Gastrocnemius medialis (tissue), 4 donors: Measurements from ENCODE around the gene DOP1B. TPM values are rescaled to one million over a fixed set of nuclear protein-coding genes. Genes with fewer than 3 reads are reported as not detected.

Experiments
- ATAC-seq, 2 donors: fragments of 150-250 bp; one replicate each; pipeline ENCODE4 v1.9.1; 2016
- DNase-seq, 2 donors: peaks; one replicate each; pipeline ENCODE4 v3.0.0-alpha.2; 2019
- H3K27ac ChIP-seq, 4 donors: fragments of 200-600 bp; sonication (generic); 1 replicate in 1 of 4; 2 replicates in 3 of 4; pipeline ENCODE4 v1.5.1; 2016 to 2018; ENCODE audit warnings: mild to moderate bottlenecking in 2 of 4, moderate library complexity in 1 of 4
- H3K27me3 ChIP-seq, 3 donors: fragments of 200-600 bp; sonication (generic) in 2 of 3; 1 replicate in 1 of 3; 2 replicates in 2 of 3; pipeline versions ENCODE4 v1.5.1 to v1.6.0; 2016 to 2019; ENCODE audit warnings: mild to moderate bottlenecking in 1 of 3, moderate library complexity in 1 of 3
- H3K36me3 ChIP-seq, 2 donors: fragments of 200-600 bp; sonication (generic) in 1 of 2; one replicate each; pipeline ENCODE4 v1.5.1; 2017 to 2018
- H3K4me1 ChIP-seq, 2 donors: fragments of 200-600 bp; sonication (generic) in 1 of 2; one replicate each; pipeline ENCODE4 v1.5.1; 2016 to 2017; ENCODE audit warnings: mild to moderate bottlenecking in 2 of 2
- H3K4me3 ChIP-seq, 4 donors: fragments of 200-600 bp; sonication (generic) in 3 of 4; 1 replicate in 1 of 4; 2 replicates in 3 of 4; pipeline ENCODE4 v1.5.1; 2016 to 2019; ENCODE audit warnings: mild to moderate bottlenecking in 2 of 4
- H3K9me3 ChIP-seq, 3 donors: fragments of 200-600 bp; sonication (generic) in 2 of 3; 1 replicate in 1 of 3; 2 replicates in 2 of 3; pipeline ENCODE4 v1.5.1; 2016 to 2019
- POLR2A ChIP-seq, 2 donors: fragments of 450-650 bp; IDR thresholded peaks; one replicate each; pipeline ENCODE4 v1.6.1; 2017; ENCODE audit warnings: antibody characterized with exemption in 2 of 2, mild to moderate bottlenecking in 2 of 2, moderate library complexity in 2 of 2
- in situ Hi-C, 4 donors: fragments of 200-750 bp; cut with MboI; loops; one replicate each; pipeline versions ENCODE4 v1.15.0 to v1.8.0; 2017; ENCODE audit warnings: low sequenced_read_pairs in 4 of 4
- intact Hi-C: fragments of 100-400 bp; cut with DNase I; formaldehyde crosslinking; loops from one replicate; pipeline ENCODE4 v1.15.1; 2023; ENCODE audit warnings: low total_unique reads
- total RNA-seq, 4 donors: library from RNA; depleted of rRNA; stranded (reverse); fragments of >200 nt; gene quantifications; one replicate each; pipeline versions ENCODE4 v1.1.0 to v1.2.3, GENCODE V29; 2016
- TF ChIP-seq, protein P1 (sequence below), 5 experiments: fragments of 450-650 bp in 3 of 5; fragments of 200-600 bp in 2 of 5; sonication (generic) in 2 of 5; IDR thresholded peaks in 4 of 5; conservative IDR thresholded peaks in 1 of 5; 1 replicate in 4 of 5; 2 replicates in 1 of 5; pipeline ENCODE4 v1.5.1; 2016 to 2019; ENCODE audit warnings: antibody characterized with exemption in 5 of 5, mild to moderate bottlenecking in 3 of 5, moderate library complexity in 3 of 5

Gene DOP1B
- total RNA-seq, 4 donors from 2014 or later, result 10.4 to 16.5 (median 13.5) TPM

DNA sequence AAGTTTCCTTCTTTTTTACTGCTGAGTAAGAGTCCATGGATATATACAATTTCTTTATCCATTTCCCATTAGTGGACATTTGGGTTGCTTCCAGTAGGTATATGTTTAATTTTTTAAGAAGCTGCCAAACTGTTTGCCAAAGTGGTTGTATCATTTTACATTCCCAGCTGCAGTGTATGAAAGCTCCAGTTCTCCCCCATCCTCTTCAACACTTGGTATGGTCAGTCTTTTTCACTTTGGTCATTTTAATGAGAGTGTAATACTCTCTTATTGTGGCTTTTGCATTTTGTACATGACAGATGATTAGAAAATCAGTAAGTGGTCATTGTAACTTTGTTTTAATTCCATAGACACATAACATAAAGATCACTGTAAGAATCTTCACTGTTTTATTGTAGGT, 22.5 kb downstream of the DOP1B start:
- in situ Hi-C loops (no loop called here), intact Hi-C loops (no loop called here)

DNA sequence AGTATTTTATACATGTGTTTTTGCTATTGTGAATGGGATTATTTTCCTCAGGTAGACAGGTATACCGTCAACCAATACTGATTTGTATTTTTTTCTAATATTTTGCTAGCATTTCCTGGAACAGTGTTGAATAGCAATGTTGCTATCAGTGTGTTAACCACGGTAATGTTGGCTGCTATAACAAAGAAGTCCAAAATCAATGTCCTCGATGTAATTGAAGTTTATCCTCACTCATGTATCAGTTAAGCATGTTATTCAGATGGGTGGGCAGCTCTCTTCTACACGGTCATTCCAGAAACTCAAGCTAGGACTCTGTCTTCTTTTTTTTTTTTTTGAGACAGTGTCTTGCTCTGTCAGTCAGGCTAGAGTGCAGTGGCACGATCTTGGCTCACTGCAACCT, 24.3 kb downstream of the DOP1B start:
- H3K4me3 ChIP-seq, result no peak overlapping the region
- intact Hi-C loops (no loop called here), in situ Hi-C loops (no loop called here)
- no peak overlapping the region for H3K27ac ChIP-seq
- no peaks in the 10 kb centered on the region for H3K4me1 ChIP-seq
- DNase-seq (no peak), ATAC-seq (no peak)
- TF ChIP-seq, protein P1, sequence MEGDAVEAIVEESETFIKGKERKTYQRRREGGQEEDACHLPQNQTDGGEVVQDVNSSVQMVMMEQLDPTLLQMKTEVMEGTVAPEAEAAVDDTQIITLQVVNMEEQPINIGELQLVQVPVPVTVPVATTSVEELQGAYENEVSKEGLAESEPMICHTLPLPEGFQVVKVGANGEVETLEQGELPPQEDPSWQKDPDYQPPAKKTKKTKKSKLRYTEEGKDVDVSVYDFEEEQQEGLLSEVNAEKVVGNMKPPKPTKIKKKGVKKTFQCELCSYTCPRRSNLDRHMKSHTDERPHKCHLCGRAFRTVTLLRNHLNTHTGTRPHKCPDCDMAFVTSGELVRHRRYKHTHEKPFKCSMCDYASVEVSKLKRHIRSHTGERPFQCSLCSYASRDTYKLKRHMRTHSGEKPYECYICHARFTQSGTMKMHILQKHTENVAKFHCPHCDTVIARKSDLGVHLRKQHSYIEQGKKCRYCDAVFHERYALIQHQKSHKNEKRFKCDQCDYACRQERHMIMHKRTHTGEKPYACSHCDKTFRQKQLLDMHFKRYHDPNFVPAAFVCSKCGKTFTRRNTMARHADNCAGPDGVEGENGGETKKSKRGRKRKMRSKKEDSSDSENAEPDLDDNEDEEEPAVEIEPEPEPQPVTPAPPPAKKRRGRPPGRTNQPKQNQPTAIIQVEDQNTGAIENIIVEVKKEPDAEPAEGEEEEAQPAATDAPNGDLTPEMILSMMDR (IDR thresholded peaks at IDR 0.05 in 4 of 5, conservative IDR thresholded peaks at IDR 0.05 in 1 of 5), result no peak
- TF ChIP-seq POLR2A (IDR thresholded peaks at IDR 0.05), result no peak
- H3K9me3 ChIP-seq, result no peaks in the 10 kb centered on the region
- no peaks in the 10 kb centered on the region for H3K27me3 ChIP-seq
- H3K36me3 ChIP-seq, result no peaks in the 10 kb centered on the region

More for the DNA sequence above, 22.5 kb downstream of the DOP1B start:
- no peaks in the 10 kb centered on the region for H3K27me3 ChIP-seq
- ATAC-seq, result no peak
- no peaks in the 10 kb centered on the region for H3K36me3 ChIP-seq
- DNase-seq, result no peak
- no peak overlapping the region for H3K27ac ChIP-seq
- TF ChIP-seq, protein P1 (IDR thresholded peaks at IDR 0.05 in 4 of 5, conservative IDR thresholded peaks at IDR 0.05 in 1 of 5), result no peak
- TF ChIP-seq POLR2A (IDR thresholded peaks at IDR 0.05), result no peak
- H3K9me3 ChIP-seq, result no peaks in the 10 kb centered on the region
- no peaks in the 10 kb centered on the region for H3K4me1 ChIP-seq
- H3K4me3 ChIP-seq, result no peak overlapping the region

DNA sequence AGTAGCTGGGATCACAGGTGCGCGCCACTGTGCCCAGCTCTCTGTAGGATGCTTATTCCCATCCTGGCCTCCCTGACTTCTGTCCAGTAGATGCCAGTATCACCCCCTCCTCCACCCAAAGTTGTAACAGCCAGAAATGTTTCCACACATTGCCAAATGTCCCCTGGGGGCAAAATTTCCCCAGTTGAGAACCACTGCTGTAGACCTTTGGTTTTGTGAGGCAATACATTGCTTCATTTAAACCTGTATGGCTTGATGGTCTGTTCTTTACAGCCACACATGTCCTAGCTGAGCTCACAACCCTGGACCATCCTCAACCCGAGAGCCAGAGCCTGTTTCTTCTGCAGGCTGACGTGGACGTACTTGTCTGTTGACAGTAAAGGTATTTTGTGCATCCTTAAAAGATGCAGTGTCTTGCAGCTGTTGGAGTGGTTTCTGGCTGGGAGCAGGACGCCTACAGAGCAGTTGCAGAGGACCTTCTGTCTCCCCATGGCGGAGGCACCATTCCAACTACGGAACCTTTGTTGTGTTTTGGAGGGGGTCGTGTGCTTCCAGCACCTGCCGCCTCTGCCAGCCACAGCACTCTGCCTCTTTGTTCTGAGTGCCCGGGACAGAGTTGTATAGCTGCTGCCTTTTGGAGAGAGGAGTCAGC, 26.6 kb downstream of the DOP1B start:
- Histone ChIP-seq H3K27ac (no peak overlapping the region), H3K4me1 (peaks cover 4 to 6% of the 10 kb centered on the region in 2 donors), H3K27me3 (no peaks in the 10 kb centered on the region), H3K4me3 (no peak overlapping the region), H3K36me3 (no peaks in the 10 kb centered on the region), H3K9me3 (no peaks in the 10 kb centered on the region)
- in situ Hi-C loops, result no loop called here
- TF ChIP-seq, protein P1 (IDR thresholded peaks at IDR 0.05 in 4 of 5, conservative IDR thresholded peaks at IDR 0.05 in 1 of 5), result no peak
- no peak for TF ChIP-seq POLR2A (IDR thresholded peaks at IDR 0.05)
- intact Hi-C loops, result no loop called here
- no peak for ATAC-seq
- no peak for DNase-seq

DNA sequence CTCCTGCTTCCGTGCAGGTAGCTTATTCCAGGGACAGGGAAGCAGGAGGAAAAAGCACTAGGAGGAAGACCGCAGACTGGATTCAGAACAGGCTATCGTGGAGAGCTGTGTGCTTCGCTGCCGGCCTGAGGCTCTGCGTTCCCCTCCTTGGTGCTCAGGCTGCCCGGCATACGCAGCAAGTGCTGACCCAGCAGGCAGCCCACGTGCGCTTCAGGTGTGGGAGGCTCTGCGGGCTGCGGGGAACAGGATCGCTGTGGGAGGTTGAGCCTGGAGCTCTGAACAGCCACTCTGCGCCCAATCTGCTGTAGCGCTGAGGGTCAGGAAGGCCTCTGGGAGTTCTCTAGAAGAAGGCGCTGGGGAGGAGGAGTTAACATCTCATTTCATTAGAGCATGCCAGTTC, 27.9 kb downstream of the DOP1B start:
- DNase-seq, result no peak
- intact Hi-C loops, result no loop called here

More for the DNA sequence above, 27.9 kb downstream of the DOP1B start:
- Histone ChIP-seq H3K27ac (no peak overlapping the region), H3K9me3 (no peaks in the 10 kb centered on the region), H3K27me3 (no peaks in the 10 kb centered on the region), H3K4me1 (peaks cover 13 to 17% of the 10 kb centered on the region in 2 donors), H3K36me3 (no peaks in the 10 kb centered on the region), H3K4me3 (no peak overlapping the region)
- in situ Hi-C loops, result no loop called here
- no peak for TF ChIP-seq POLR2A (IDR thresholded peaks at IDR 0.05)
- TF ChIP-seq, protein P1 (IDR thresholded peaks at IDR 0.05 in 4 of 5, conservative IDR thresholded peaks at IDR 0.05 in 1 of 5), result no peak
- ATAC-seq, result no peak
